Gastroesophageal sphincter (tissue), 3 donors: ENCODE measurements around the gene RGS14.
"Not testable (repeated sequence)": the region's sequence is repeated elsewhere in the genome, so short reads cannot be mapped to it uniquely, and the experiment has no call there.

ENCODE experiments used
- CTCF ChIP-seq, 4 experiments: fragments of 200-600 bp in 2 of 4; fragments of 450-650 bp in 2 of 4; sonication (generic) in 1 of 4; IDR thresholded peaks; one replicate each; pipeline ENCODE4 v1.5.1; 2017 to 2019; ENCODE audit warnings: antibody characterized with exemption in 4 of 4, mild to moderate bottlenecking in 2 of 4, moderate library complexity in 2 of 4
- EP300 ChIP-seq: sonication (generic); formaldehyde crosslinking; IDR thresholded peaks from one replicate; pipeline ENCODE4 v1.6.1; 2017; ENCODE audit warnings: antibody characterized with exemption, mild to moderate bottlenecking
- POLR2A ChIP-seq, 2 donors: fragments of 450-650 bp; IDR thresholded peaks; one replicate each; pipeline ENCODE4 v1.6.1; 2017; ENCODE audit warnings: antibody characterized with exemption in 2 of 2, mild to moderate bottlenecking in 2 of 2, moderate library complexity in 1 of 2

- not testable (repeated sequence) for TF ChIP-seq CTCF (IDR thresholded peaks at IDR 0.05); POLR2A (IDR thresholded peaks at IDR 0.05); EP300
Measured at GRCh38 chr5:177343000-177343399, 14.7 kb upstream of the RGS14 start.
